ENCODE data around the gene ZNF438. TPM values are rescaled to one million over a fixed set of nuclear protein-coding genes. Genes with fewer than 3 reads are reported as not detected.

ZNF438 gene
- total and polyA plus RNA-seq, 2 of the 4 experiments (the other 2 are of a cell fraction): 1.8 to 2.9 TPM

DNA sequence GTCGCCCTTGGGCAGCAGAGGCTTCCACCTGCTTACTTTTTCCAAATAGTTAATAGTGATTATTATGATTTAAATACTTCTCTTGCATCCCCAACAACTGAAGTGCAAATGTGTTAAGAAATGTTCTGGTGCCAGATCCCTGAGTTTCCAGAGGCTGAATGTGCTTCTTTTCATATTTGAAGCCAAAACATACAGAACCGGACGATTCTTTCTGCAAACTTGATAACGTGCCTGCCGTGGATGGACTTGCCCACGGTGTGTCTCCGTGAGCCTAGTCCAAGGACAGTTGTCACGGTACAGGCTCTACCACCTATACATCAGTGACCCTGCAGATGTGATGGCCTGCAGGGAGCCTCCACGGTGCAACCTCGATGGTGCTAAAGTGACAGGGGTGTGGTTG is 203.5 kb downstream of the ZNF438 start:
- WGBS, 2 experiments (ENCODE audit: extremely low coverage in 2 of 2, insufficient read length in 1 of 2): no CpG with 5 or more reads among the region's 10 CpGs
- H2BK120ac ChIP-seq (ENCODE audit: low read depth, low read length): peak overlapping the region; percentile 3; the same call in 1 of the 2 replicates

More for the DNA sequence above, 203.5 kb downstream of the ZNF438 start:
- Histone ChIP-seq H2AFZ (replicated peaks; ENCODE audit: low read length, poor library complexity) (peak overlapping the region; percentile 53), H3K79me1 (ENCODE audit: low read depth in 1 of 2, low read length in 2 of 2) (no peaks in the 10 kb centered on the region), H2BK5ac (ENCODE audit: low read depth, low read length, poor library complexity, severe bottlenecking) (no peak overlapping the region), H3K4ac (ENCODE audit: low read depth, low read length) (peak overlapping the region; percentile 26), H4K20me1 (ENCODE audit: insufficient read depth, low read length) (no peaks in the 10 kb centered on the region), H3K9me3 (ENCODE audit: control insufficient read depth, insufficient read depth, low read length) (no peaks in the 10 kb centered on the region), H4K8ac (ENCODE audit: low read depth in 2 of 2, low read length in 2 of 2) (peak overlapping the region in 1 of 2 experiments; percentile 18; a peak in 1 of 4 replicates), H3K4me2 (ENCODE audit: low read depth, low read length) (no peak overlapping the region), H2AK9ac (replicated peaks; ENCODE audit: low read depth, low read length, poor library complexity) (peak overlapping the region; percentile 28), H2AK5ac (ENCODE audit: low read depth, low read length) (peak overlapping the region; percentile 25; the same call in 1 of the 2 replicates), H3K4me1 (ENCODE audit: control insufficient read depth, insufficient read depth, low read length) (peaks cover 24% of the 10 kb centered on the region), H4K5ac (ENCODE audit: low read depth, low read length) (peak overlapping the region; percentile 49), H3K27me3 (ENCODE audit: control insufficient read depth, insufficient read depth, low read length) (no peaks in the 10 kb centered on the region), H3K56ac (ENCODE audit: extremely low read depth, insufficient read depth, low read length) (no peak overlapping the region), H4K91ac (ENCODE audit: insufficient read depth, low read depth, low read length) (peak overlapping the region; percentile 46; the same call in 1 of the 2 replicates), H3K4me3 (ENCODE audit: insufficient read depth, low read depth, low read length) (no peak overlapping the region), H3K36me3 (ENCODE audit: control insufficient read depth, insufficient read depth, low read length) (no peaks in the 10 kb centered on the region), H3K18ac (ENCODE audit: low read depth, low read length) (peak overlapping the region; percentile 50; the same call in 1 of the 2 replicates), H3K9me1 (ENCODE audit: insufficient read depth, low read length) (peaks cover 22% of the 10 kb centered on the region), H3K23ac (ENCODE audit: low read depth, low read length) (no peak overlapping the region), H2BK20ac (ENCODE audit: low read depth, low read length) (no peak overlapping the region), H3K27ac (ENCODE audit: insufficient read depth, low read length) (no peak overlapping the region), H3K9ac (ENCODE audit: low read depth, low read length) (no peak overlapping the region), H3K14ac (replicated peaks; ENCODE audit: low read depth, low read length) (no peak overlapping the region; the same call in 1 of the 2 replicates), H2BK15ac (ENCODE audit: low read depth, low read length) (peak overlapping the region; percentile 68; the same call in 1 of the 3 replicates)
- intact Hi-C loops (cut with micrococcal nuclease): no loop called here
- dilution Hi-C loops (cut with HindIII; ENCODE audit: low sequenced_read_pairs, unreplicated experiment): no loop called here
- no TSS peak for BruUV-seq (replicated peaks)
- no peak for ATAC-seq (ENCODE audit: low read depth)
- ChIA-PET CTCF (no interaction called here), POLR2A (ENCODE audit: unreplicated experiment) (no interaction called here)
- DNase-seq: no peak
- in situ Hi-C loops (cut with MboI; ENCODE audit: low sequenced_read_pairs): no loop called here
- TF ChIP-seq RAD21 (IDR thresholded peaks at IDR 0.05; ENCODE audit: low read length) (no peak), RCOR1 (IDR thresholded peaks at IDR 0.05; ENCODE audit: insufficient replicate concordance, low read length) (no peak), NFE2L2 (IDR thresholded peaks at IDR 0.05; ENCODE audit: low read depth, low read length) (no peak), MXI1 (IDR thresholded peaks at IDR 0.05; ENCODE audit: borderline replicate concordance, low read depth, low read length) (no peak), RFX5 (IDR thresholded peaks at IDR 0.05; ENCODE audit: low read depth, low read length) (no peak), CEBPB (IDR thresholded peaks at IDR 0.05; ENCODE audit: low read depth, low read length) (no peak), FOS (IDR thresholded peaks at IDR 0.05; ENCODE audit: low read depth, low read length) (no peak), SMC3 (IDR thresholded peaks at IDR 0.05; ENCODE audit: low read depth, low read length) (no peak), POLR2A (IDR thresholded peaks at IDR 0.05; ENCODE audit: low read depth, low read length) (no peak), MAFK (IDR thresholded peaks at IDR 0.05; ENCODE audit: low read depth, low read length) (no peak), BHLHE40 (IDR thresholded peaks at IDR 0.05; ENCODE audit: low read depth, low read length) (no peak), CHD1 (IDR thresholded peaks at IDR 0.05; ENCODE audit: low read depth, low read length) (no peak), MAZ (IDR thresholded peaks at IDR 0.05; ENCODE audit: borderline replicate concordance, low read depth, low read length) (no peak)
- TF ChIP-seq, protein P1, sequence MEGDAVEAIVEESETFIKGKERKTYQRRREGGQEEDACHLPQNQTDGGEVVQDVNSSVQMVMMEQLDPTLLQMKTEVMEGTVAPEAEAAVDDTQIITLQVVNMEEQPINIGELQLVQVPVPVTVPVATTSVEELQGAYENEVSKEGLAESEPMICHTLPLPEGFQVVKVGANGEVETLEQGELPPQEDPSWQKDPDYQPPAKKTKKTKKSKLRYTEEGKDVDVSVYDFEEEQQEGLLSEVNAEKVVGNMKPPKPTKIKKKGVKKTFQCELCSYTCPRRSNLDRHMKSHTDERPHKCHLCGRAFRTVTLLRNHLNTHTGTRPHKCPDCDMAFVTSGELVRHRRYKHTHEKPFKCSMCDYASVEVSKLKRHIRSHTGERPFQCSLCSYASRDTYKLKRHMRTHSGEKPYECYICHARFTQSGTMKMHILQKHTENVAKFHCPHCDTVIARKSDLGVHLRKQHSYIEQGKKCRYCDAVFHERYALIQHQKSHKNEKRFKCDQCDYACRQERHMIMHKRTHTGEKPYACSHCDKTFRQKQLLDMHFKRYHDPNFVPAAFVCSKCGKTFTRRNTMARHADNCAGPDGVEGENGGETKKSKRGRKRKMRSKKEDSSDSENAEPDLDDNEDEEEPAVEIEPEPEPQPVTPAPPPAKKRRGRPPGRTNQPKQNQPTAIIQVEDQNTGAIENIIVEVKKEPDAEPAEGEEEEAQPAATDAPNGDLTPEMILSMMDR (conservative IDR thresholded peaks at IDR 0.05; ENCODE audit: low read depth, low read length): no peak
- TF ChIP-seq, protein P2, sequence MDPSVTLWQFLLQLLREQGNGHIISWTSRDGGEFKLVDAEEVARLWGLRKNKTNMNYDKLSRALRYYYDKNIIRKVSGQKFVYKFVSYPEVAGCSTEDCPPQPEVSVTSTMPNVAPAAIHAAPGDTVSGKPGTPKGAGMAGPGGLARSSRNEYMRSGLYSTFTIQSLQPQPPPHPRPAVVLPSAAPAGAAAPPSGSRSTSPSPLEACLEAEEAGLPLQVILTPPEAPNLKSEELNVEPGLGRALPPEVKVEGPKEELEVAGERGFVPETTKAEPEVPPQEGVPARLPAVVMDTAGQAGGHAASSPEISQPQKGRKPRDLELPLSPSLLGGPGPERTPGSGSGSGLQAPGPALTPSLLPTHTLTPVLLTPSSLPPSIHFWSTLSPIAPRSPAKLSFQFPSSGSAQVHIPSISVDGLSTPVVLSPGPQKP (IDR thresholded peaks at IDR 0.05; ENCODE audit: borderline replicate concordance, low read depth, low read length): no peak
- TF ChIP-seq, protein P3, sequence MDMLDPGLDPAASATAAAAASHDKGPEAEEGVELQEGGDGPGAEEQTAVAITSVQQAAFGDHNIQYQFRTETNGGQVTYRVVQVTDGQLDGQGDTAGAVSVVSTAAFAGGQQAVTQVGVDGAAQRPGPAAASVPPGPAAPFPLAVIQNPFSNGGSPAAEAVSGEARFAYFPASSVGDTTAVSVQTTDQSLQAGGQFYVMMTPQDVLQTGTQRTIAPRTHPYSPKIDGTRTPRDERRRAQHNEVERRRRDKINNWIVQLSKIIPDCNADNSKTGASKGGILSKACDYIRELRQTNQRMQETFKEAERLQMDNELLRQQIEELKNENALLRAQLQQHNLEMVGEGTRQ (IDR thresholded peaks at IDR 0.05; ENCODE audit: low read depth, low read length): no peak
